ENCODE results near the gene ITPK1.

DNA sequence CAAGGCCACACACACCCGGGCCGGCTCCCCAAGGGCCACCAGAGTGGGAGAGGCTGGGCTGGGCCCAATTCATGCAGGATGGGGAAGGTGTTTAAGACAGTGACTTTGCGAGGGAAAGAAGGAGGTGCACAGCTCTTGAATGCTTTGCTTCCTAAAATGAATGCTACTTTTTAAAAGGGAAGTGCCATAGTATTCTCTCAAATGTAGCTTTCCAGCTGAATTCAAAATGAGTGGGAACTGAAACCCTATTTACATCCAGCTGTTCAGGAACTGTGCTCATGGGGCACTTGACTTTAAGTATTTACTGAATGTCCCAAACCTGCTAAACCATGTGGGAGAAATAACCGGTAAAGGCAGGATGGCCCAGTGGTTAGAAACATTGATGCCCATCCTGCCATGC lies 7.6 kb downstream of the ITPK1 start:
- no peak for TF ChIP-seq TEAD4 (IDR thresholded peaks at IDR 0.05)
- no peak for TF ChIP-seq TCF12 (IDR thresholded peaks at IDR 0.05; ENCODE audit: low read depth)

Measured in Ishikawa (cell line).